PC-9 (cell line): ENCODE data around the gene RBMS1.

ENCODE experiments used
- CTCF ChIP-seq: fragments of 200-600 bp; sonication (generic); conservative IDR thresholded peaks from 2 replicates; pipeline ENCODE4 v1.6.1; 2017; ENCODE audit warnings: mixed run types, antibody characterized with exemption, mild to moderate bottlenecking, moderate library complexity
- EZH2 ChIP-seq: fragments of 200-600 bp; sonication (generic); IDR thresholded peaks from 2 replicates; pipeline ENCODE4 v1.8.0; 2017; ENCODE audit warnings: antibody characterized with exemption, low read depth

GRCh38 chr2:160333324-160334027 lies 160.1 kb downstream of the RBMS1 start:
- TF ChIP-seq CTCF: no peak
- TF ChIP-seq EZH2: no peak
